HS-27A (cell line): ENCODE measurements around the gene CGNL1.

Source experiments
- DNase-seq: peaks from one replicate; pipeline ENCODE4 v3.0.0-alpha.2; 2012; ENCODE audit warnings: low read depth, missing footprints

Gene CGNL1

GRCh38 chr15:57460208-57460816 is 84.0 kb downstream of the CGNL1 start:
- DNase-seq = no peak

- no peak for DNase-seq
These were observed 85.2 kb downstream of the CGNL1 start for GRCh38 chr15:57461541-57461940.

GRCh38 chr15:57462381-57462780 is 86.1 kb downstream of the CGNL1 start:
- no peak for DNase-seq

GRCh38 chr15:57463360-57463759 is 87.1 kb downstream of the CGNL1 start:
- DNase-seq = no peak

- no peak for DNase-seq
These were observed 88.2 kb downstream of the CGNL1 start for GRCh38 chr15:57464480-57464879.

- no peak for DNase-seq
These were observed 92.2 kb downstream of the CGNL1 start for GRCh38 chr15:57468486-57468885.

- DNase-seq = no peak
These were observed 94.2 kb downstream of the CGNL1 start for GRCh38 chr15:57470543-57470942.

- DNase-seq = no peak
These were observed 96.6 kb downstream of the CGNL1 start for GRCh38 chr15:57472861-57473260.

GRCh38 chr15:57476533-57476975 is 100.2 kb downstream of the CGNL1 start:
- no peak for DNase-seq

GRCh38 chr15:57477736-57478522 is 101.6 kb downstream of the CGNL1 start:
- no peak for DNase-seq

GRCh38 chr15:57479005-57479404 is 102.7 kb downstream of the CGNL1 start:
- DNase-seq = no peak

- DNase-seq = no peak
These were observed 104.9 kb downstream of the CGNL1 start for GRCh38 chr15:57481038-57481705.

GRCh38 chr15:57485869-57486268 is 109.6 kb downstream of the CGNL1 start:
- DNase-seq = peak; percentile 97

GRCh38 chr15:57486833-57487232 is 110.5 kb downstream of the CGNL1 start:
- no peak for DNase-seq

GRCh38 chr15:57489122-57489521 is 112.8 kb downstream of the CGNL1 start:
- DNase-seq = no peak

GRCh38 chr15:57493351-57493750 is 117.0 kb downstream of the CGNL1 start:
- no peak for DNase-seq

- no peak for DNase-seq
These were observed 118.3 kb downstream of the CGNL1 start for GRCh38 chr15:57494581-57494980.

GRCh38 chr15:57495041-57495440 is 118.7 kb downstream of the CGNL1 start:
- no peak for DNase-seq

GRCh38 chr15:57495554-57496165 is 119.4 kb downstream of the CGNL1 start:
- DNase-seq = no peak

GRCh38 chr15:57496594-57496945 is 120.3 kb downstream of the CGNL1 start:
- DNase-seq = no peak

- no peak for DNase-seq
These were observed 120.9 kb downstream of the CGNL1 start for GRCh38 chr15:57496946-57497869.

GRCh38 chr15:57500256-57500655 is 124.0 kb downstream of the CGNL1 start:
- no peak for DNase-seq
